H1 (cell line): Measurements from ENCODE around the gene CENPX.

ENCODE experiments used
- ASH2L ChIP-seq: fragments of 200-600, 300-600 bp; sonication (generic); IDR thresholded peaks from one replicate; pipeline ENCODE4 v1.7.1; 2017; ENCODE audit warnings: low read length
- CBX8 ChIP-seq: fragments of 300-800, 300-1000 bp; sonication (generic); IDR thresholded peaks from 2 replicates; pipeline ENCODE4 v1.7.1; 2016; ENCODE audit warnings: low read depth, low read length, borderline replicate concordance
- CEBPB ChIP-seq: IDR thresholded peaks from 2 replicates; pipeline ENCODE4 v1.6.1; 2012; ENCODE audit warnings: low read depth, low read length
- CREB1 ChIP-seq: IDR thresholded peaks from 2 replicates; pipeline ENCODE4 v1.6.1; 2012; ENCODE audit warnings: inconsistent platforms
- EGR1 ChIP-seq: IDR thresholded peaks from 2 replicates; pipeline ENCODE4 v1.6.1; 2011; ENCODE audit warnings: low read depth, low read length, borderline replicate concordance
- MAFK ChIP-seq: IDR thresholded peaks from 2 replicates; pipeline ENCODE4 v1.6.1; 2012; ENCODE audit warnings: low read depth, mild to moderate bottlenecking, improper control_type of control experiment, low read length
- NRF1 ChIP-seq: IDR thresholded peaks from 2 replicates; pipeline ENCODE4 v1.6.1; 2011; ENCODE audit warnings: mild to moderate bottlenecking, low read depth, low read length, improper control_type of control experiment
- RAD21 ChIP-seq, 2 experiments: IDR thresholded peaks in 1 of 2; conservative IDR thresholded peaks in 1 of 2; 2 replicates each; pipeline ENCODE4 v1.6.1; 2011; ENCODE audit warnings: low read depth in 2 of 2, low read length in 2 of 2, improper control_type of control experiment in 1 of 2, inconsistent platforms in 1 of 2, mild to moderate bottlenecking in 1 of 2, moderate library complexity in 1 of 2
- SP1 ChIP-seq: IDR thresholded peaks from 2 replicates; pipeline ENCODE4 v1.6.1; 2011; ENCODE audit warnings: low read depth, low read length
- ZNF274 ChIP-seq: IDR thresholded peaks from 2 replicates; pipeline ENCODE4 v1.7.0; 2012; ENCODE audit warnings: low read length, borderline replicate concordance; ENCODE audit errors: extremely low read depth
- TF ChIP-seq, protein P1 (sequence below), 3 experiments: IDR thresholded peaks; 1 replicate in 2 of 3; 2 replicates in 1 of 3; pipeline versions ENCODE4 v1.5.1 to v1.6.1; 2011; ENCODE audit warnings: low read length in 3 of 3, mild to moderate bottlenecking in 3 of 3, inconsistent platforms in 2 of 3, low read depth in 1 of 3, moderate library complexity in 1 of 3; ENCODE audit not compliant: insufficient read depth in 1 of 3; ENCODE audit errors: control extremely low read depth in 1 of 3

DNA sequence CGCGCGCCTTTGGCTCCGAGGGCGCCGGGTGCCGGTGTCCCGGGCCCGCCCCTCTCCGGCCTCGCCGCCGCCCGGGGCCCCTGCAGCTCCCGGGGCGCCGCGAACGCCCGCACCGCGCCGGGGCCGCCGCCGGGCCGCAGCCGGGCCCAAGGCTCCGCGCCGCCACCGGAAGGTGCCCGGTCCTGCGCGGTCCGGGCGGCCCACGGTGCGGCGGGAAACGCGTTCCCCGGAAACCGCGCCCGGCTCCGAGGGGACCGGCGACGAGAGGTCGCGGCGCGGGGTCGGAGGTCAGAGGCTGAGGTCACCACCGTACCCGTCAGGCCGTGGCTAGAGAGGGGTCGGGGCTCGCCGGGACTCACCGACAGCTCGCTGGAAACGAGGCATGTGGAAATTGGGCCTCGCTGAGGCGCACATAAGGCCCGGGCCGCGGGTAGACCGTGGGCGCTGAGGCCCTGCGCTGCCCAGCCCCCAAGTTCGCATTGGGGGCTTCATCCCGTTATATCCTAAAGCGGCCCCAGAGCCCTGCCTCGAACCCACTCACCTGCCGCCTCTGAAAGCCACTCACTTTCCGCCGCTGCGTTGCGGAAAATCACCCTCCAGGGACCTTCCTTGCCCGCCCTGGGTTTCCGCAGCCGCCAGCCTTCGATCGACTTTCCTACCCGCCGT is 43.1 kb upstream of the CENPX start, which contains the start of gene DUS1L:
- TF ChIP-seq, protein P1, sequence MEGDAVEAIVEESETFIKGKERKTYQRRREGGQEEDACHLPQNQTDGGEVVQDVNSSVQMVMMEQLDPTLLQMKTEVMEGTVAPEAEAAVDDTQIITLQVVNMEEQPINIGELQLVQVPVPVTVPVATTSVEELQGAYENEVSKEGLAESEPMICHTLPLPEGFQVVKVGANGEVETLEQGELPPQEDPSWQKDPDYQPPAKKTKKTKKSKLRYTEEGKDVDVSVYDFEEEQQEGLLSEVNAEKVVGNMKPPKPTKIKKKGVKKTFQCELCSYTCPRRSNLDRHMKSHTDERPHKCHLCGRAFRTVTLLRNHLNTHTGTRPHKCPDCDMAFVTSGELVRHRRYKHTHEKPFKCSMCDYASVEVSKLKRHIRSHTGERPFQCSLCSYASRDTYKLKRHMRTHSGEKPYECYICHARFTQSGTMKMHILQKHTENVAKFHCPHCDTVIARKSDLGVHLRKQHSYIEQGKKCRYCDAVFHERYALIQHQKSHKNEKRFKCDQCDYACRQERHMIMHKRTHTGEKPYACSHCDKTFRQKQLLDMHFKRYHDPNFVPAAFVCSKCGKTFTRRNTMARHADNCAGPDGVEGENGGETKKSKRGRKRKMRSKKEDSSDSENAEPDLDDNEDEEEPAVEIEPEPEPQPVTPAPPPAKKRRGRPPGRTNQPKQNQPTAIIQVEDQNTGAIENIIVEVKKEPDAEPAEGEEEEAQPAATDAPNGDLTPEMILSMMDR (IDR thresholded peaks at IDR 0.05; ENCODE audit: control extremely low read depth in 1 of 3, insufficient read depth in 1 of 3, low read depth in 1 of 3, low read length in 3 of 3): no peak
- TF ChIP-seq CBX8 (no peak), EGR1 (peak; percentile 73; the same call in 1 of the 2 replicates), SP1 (no peak), CREB1 (peak; percentile 64), CEBPB (no peak; the same call in 1 of the 2 replicates), NRF1 (no peak), ASH2L (peak; percentile 70), MAFK (no peak), RAD21 (IDR thresholded peaks at IDR 0.05 in 1 of 2, conservative IDR thresholded peaks at IDR 0.05 in 1 of 2; ENCODE audit: low read depth in 2 of 2, low read length in 2 of 2) (no peak), ZNF274 (no peak)
